HepG2 (cell line): ENCODE measurements around the gene SH3D21. TPM values are rescaled to one million over a fixed set of nuclear protein-coding genes. Genes with fewer than 3 reads are reported as not detected.

Source experiments
- ATAC-seq: fragments of 200-7000 bp; cut with Tn5 transposase; 3 replicates; pipeline ENCODE4 v1.9.1; 2020; ENCODE audit warnings: mild to moderate bottlenecking, moderate library complexity
- BruUV-seq: library from RNA; stranded (reverse); fragments of 400-500 nt; replicated peaks from 2 replicates; lab custom pipeline; 2021; lab: Mats Ljungman, UMichigan
- CTCF ChIA-PET: fragments of 300-600 bp; formaldehyde crosslinking; extraction: SDS; loops from one replicate; lab custom pipeline; 2021; ENCODE audit warnings: low total read pairs, inconsistent platforms, low intra/inter-chr PET ratio; lab: Yijun Ruan, JAX
- POLR2A ChIA-PET: fragments of 350-600 bp; sonication (Branson Sonifier 250); formaldehyde crosslinking; loops from one replicate; lab custom pipeline; 2020; ENCODE audit warnings: antibody characterized with exemption, inconsistent platforms; lab: Yijun Ruan, JAX
- DNase-seq: peaks from one replicate; pipeline ENCODE4 v3.0.0-alpha.2; 2015; ENCODE audit warnings: low spot score
- FAIRE-seq: peaks from 3 replicates; lab custom pipeline; 2011; peaks lifted over from hg19 to GRCh38; lab: Jason Lieb, UNC
- H2AFZ ChIP-seq: one replicate; pipeline ENCODE4 v1.6.1; 2011; ENCODE audit warnings: low read length, inconsistent platforms
- H3K27ac ChIP-seq: fragments of 300-600 bp; 3 replicates; pipeline ENCODE4 v1.8.0; 2011; ENCODE audit warnings: mixed run types, mild to moderate bottlenecking, mixed read lengths, low read length, inconsistent platforms; ENCODE audit not compliant: insufficient read depth; ENCODE audit errors: extremely low read length
- H3K27me3 ChIP-seq, 2 experiments: fragments of 200-600 bp in 1 of 2; 2 replicates in 1 of 2; 3 replicates in 1 of 2; pipeline versions ENCODE4 v1.6.0 to v1.8.0; 2011; ENCODE audit warnings: low read length in 2 of 2, mild to moderate bottlenecking in 2 of 2, moderate library complexity in 2 of 2, inconsistent platforms in 1 of 2; ENCODE audit not compliant: insufficient read depth in 2 of 2, control insufficient read depth in 1 of 2
- H3K36me3 ChIP-seq, 2 experiments: fragments of 200-600 bp in 1 of 2; replicated peaks in 1 of 2; 2 replicates in 1 of 2; 3 replicates in 1 of 2; pipeline versions ENCODE4 v1.5.1 to v1.8.0; 2011; ENCODE audit warnings: low read length in 2 of 2, inconsistent platforms in 1 of 2; ENCODE audit not compliant: insufficient read depth in 2 of 2, control insufficient read depth in 1 of 2
- H3K4me1 ChIP-seq: 2 replicates; pipeline ENCODE4 v1.5.1; 2012; ENCODE audit warnings: low read length, inconsistent platforms; ENCODE audit not compliant: insufficient read depth
- H3K4me2 ChIP-seq: 2 replicates; pipeline ENCODE4 v1.6.0; 2011; ENCODE audit warnings: low read depth, low read length, inconsistent platforms
- H3K4me3 ChIP-seq, 3 experiments: fragments of 200-600 bp in 1 of 3; sonication (generic), shearing (Covaris generic) in 1 of 3; replicated peaks in 1 of 3; 2 replicates each; pipeline ENCODE4 v1.5.1; 2011 to 2016; ENCODE audit warnings: low read length in 3 of 3, inconsistent platforms in 2 of 3, low read depth in 2 of 3, mild to moderate bottlenecking in 2 of 3, control low read depth in 1 of 3, mixed read lengths in 1 of 3; ENCODE audit not compliant: insufficient read depth in 1 of 3
- H3K79me2 ChIP-seq: one replicate; pipeline ENCODE4 v1.6.1; 2011; ENCODE audit warnings: low read length, inconsistent platforms; ENCODE audit not compliant: insufficient read depth
- H3K9ac ChIP-seq: 2 replicates; pipeline ENCODE4 v1.6.0; 2011; ENCODE audit warnings: mild to moderate bottlenecking, low read depth, low read length, inconsistent platforms; ENCODE audit not compliant: insufficient read depth
- H3K9me3 ChIP-seq: 2 replicates; pipeline ENCODE4 v1.5.1; 2012; ENCODE audit warnings: mild to moderate bottlenecking, low read length
- H4K20me1 ChIP-seq: 2 replicates; pipeline ENCODE4 v1.6.0; 2011; ENCODE audit warnings: inconsistent platforms, mild to moderate bottlenecking, low read length, moderate library complexity; ENCODE audit not compliant: insufficient read depth
- CAMTA2 ChIP-seq: sonication (generic); formaldehyde crosslinking; IDR thresholded peaks from 2 replicates; pipeline ENCODE4 v1.4.0; 2020; ENCODE audit warnings: mild to moderate bottlenecking, missing genetic modification reagents, borderline replicate concordance
- HIVEP1 ChIP-seq: sonication (generic); formaldehyde crosslinking; IDR thresholded peaks from 2 replicates; pipeline ENCODE4 v1.4.0; 2020; ENCODE audit warnings: mild to moderate bottlenecking, missing genetic modification reagents
- KDM1A ChIP-seq: IDR thresholded peaks from 2 replicates; pipeline ENCODE4 v1.6.1; 2016; ENCODE audit warnings: missing compliant biosample characterization
- NCOR1 ChIP-seq: fragments of 200-600 bp; sonication (generic); IDR thresholded peaks from 2 replicates; pipeline ENCODE4 v1.7.0; 2017; ENCODE audit warnings: antibody characterized with exemption, low read length, borderline replicate concordance
- PHF21A ChIP-seq: sonication (generic); formaldehyde crosslinking; IDR thresholded peaks from 2 replicates; pipeline ENCODE4 v1.5.0; 2020; ENCODE audit warnings: mild to moderate bottlenecking, missing genetic modification reagents
- ZKSCAN1 ChIP-seq: fragments of 150-350 bp; IDR thresholded peaks from 2 replicates; pipeline ENCODE4 v1.6.1; 2014; ENCODE audit warnings: low read length
- ZNF121 ChIP-seq: sonication (generic); formaldehyde crosslinking; IDR thresholded peaks from 2 replicates; pipeline ENCODE4 v1.5.0; 2020; ENCODE audit warnings: mild to moderate bottlenecking, missing genetic modification reagents
- ZNF234 ChIP-seq: sonication (generic); formaldehyde crosslinking; conservative IDR thresholded peaks from 2 replicates; pipeline ENCODE4 v1.5.1; 2020; ENCODE audit warnings: mild to moderate bottlenecking, missing genetic modification reagents
- ZNF335 ChIP-seq: sonication (generic); formaldehyde crosslinking; IDR thresholded peaks from 2 replicates; pipeline ENCODE4 v1.4.0; 2020; ENCODE audit warnings: missing genetic modification reagents
- ZNF7 ChIP-seq: IDR thresholded peaks from 2 replicates; pipeline ENCODE4 v1.6.1; 2016; ENCODE audit warnings: missing biosample characterization, missing genetic modification reagents
- WGBS: methylation state at CpG from one replicate; pipeline ENCODE4 v1.1.6; 2017; ENCODE audit warnings: low lambda C conversion rate; 5-methylcytosine and 5-hydroxymethylcytosine counted together
- in situ Hi-C: cut with HindIII; loops from 2 replicates; pipeline ENCODE4 v1.10.0; 2017; ENCODE audit warnings: low pct_unique_long_range_greater_than_20kb; ENCODE audit not compliant: extremely low pct_ligation_motif_present
- intact Hi-C: fragments of 100-400 bp; cut with micrococcal nuclease; formaldehyde crosslinking; loops from one replicate; pipeline ENCODE4 v1.10.0; 2022; ENCODE audit not compliant: unreplicated experiment
- polyA plus RNA-seq, 8 experiments: library from polyadenylated mRNA; depleted of rRNA in 3 of 8; stranded (reverse) in 7 of 8; unstranded in 1 of 8; fragments of >200 nt; fragmentation: Illumina TruSeq in 4 of 8; extraction: Trizol in 4 of 8; gene quantifications; 2 replicates each; pipeline versions ENCODE4 v1.2.1 to v1.2.3, GENCODE V29; 2011 to 2016; ENCODE audit warnings: low read depth in 4 of 8, missing spikeins in 1 of 8, mixed read lengths in 1 of 8; ENCODE audit not compliant: insufficient read depth in 1 of 8
- total RNA-seq, 5 experiments: library from RNA; depleted of rRNA; stranded (reverse); fragments of >200 nt; fragmentation: Illumina TruSeq; extraction: Trizol; gene quantifications; 2 replicates each; pipeline ENCODE4 v1.2.3, GENCODE V29; 2016; ENCODE audit warnings: low read depth in 1 of 5
- TF ChIP-seq, protein P1 (sequence below): sonication (generic); formaldehyde crosslinking; IDR thresholded peaks from 2 replicates; pipeline ENCODE4 v1.5.1; 2020; ENCODE audit warnings: missing genetic modification reagents, mild to moderate bottlenecking, borderline replicate concordance
- TF ChIP-seq, protein P2 (sequence below): sonication (generic); formaldehyde crosslinking; IDR thresholded peaks from 2 replicates; pipeline ENCODE4 v1.4.0; 2020; ENCODE audit warnings: mild to moderate bottlenecking, missing genetic modification reagents, borderline replicate concordance
- TF ChIP-seq, protein P3 (sequence below): sonication (generic); formaldehyde crosslinking; IDR thresholded peaks from 2 replicates; pipeline ENCODE4 v1.8.1; 2023; ENCODE audit warnings: missing genetic modification reagents, mild to moderate bottlenecking, borderline replicate concordance
- TF ChIP-seq, protein P4 (sequence below): IDR thresholded peaks from 2 replicates; pipeline ENCODE4 v1.6.1; 2016; ENCODE audit warnings: missing biosample characterization, missing genetic modification reagents, low read depth

SH3D21 gene
- total and polyA plus RNA-seq, 2 of the 13 experiments (the other 11 are each of a cell fraction or from before 2014, with no cell fraction given): 5.1 to 8.6 TPM

DNA sequence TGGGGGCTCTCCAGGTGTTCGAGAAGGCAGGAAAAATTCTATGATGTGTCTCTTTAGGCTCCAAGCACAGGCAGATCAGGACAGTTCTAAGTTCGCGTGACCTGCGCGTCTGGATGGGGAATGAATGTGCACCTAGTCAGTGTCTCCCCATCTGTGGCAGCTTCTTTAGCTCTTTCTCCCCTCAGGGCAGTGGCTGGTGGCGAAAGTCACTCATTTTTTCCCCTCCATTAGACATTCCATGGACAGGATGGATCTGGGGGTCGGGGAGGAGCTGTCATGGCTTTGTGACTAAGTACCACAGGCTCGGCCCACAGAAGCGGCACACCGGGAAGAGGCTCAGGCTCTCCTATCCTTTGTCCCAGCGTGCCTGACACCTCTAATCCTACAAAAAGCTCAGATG, 48.3 kb downstream of the SH3D21 start:
- no peaks in the 10 kb centered on the region for H3K79me2 ChIP-seq
- H3K27ac ChIP-seq: no peak overlapping the region
- ATAC-seq (no peak), DNase-seq (no peak), FAIRE-seq (no peak)
- H4K20me1 ChIP-seq: no peaks in the 10 kb centered on the region
- H2AFZ ChIP-seq: no peak overlapping the region
- H3K4me3 ChIP-seq: no peak overlapping the region
- H3K4me1 ChIP-seq: peaks cover 45% of the 10 kb centered on the region
- H3K9ac ChIP-seq: no peak overlapping the region
- no peaks in the 10 kb centered on the region for H3K9me3 ChIP-seq
- no peak overlapping the region for H3K4me2 ChIP-seq
- ChIA-PET CTCF (no interaction called here), POLR2A (no interaction called here)
- intact Hi-C loops (no loop called here), in situ Hi-C loops (no loop called here)
- no peaks in the 10 kb centered on the region for H3K27me3 ChIP-seq
- TF ChIP-seq ZNF121 (CRISPR knock-in tag) (no peak), ZNF234 (CRISPR knock-in tag) (no peak), ZNF335 (CRISPR knock-in tag) (no peak), CAMTA2 (CRISPR knock-in tag) (no peak), PHF21A (CRISPR knock-in tag) (no peak), NCOR1 (no peak)
- whole genome bisulfite sequencing: 96% methylated on average over 10 of the region's 11 CpGs
- peaks cover 28 to 57% of the 10 kb centered on the region in 2 experiments for H3K36me3 ChIP-seq
- BruUV-seq: no TSS peak

DNA sequence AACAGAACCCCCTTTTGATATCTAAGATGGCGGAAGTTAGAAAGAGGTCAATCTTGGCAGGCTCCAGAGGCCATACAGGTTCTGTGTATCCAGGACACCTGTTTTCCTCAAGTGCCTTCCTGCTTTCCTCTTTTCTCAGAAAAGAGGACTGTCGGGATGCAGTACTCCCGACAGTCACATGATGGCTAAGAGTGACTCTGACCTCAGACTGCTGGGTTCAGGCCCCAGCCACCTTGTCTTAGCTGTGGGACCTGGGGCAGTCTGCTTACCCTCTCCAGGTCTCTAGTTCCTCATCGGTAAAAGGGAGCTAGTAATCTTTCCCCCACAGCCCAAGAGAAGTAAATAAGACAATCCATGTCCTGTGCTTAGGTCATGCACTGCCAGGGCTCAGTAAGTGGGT, 49.6 kb downstream of the SH3D21 start:
- peaks cover 35% of the 10 kb centered on the region for H3K4me1 ChIP-seq
- TF ChIP-seq, protein P1, sequence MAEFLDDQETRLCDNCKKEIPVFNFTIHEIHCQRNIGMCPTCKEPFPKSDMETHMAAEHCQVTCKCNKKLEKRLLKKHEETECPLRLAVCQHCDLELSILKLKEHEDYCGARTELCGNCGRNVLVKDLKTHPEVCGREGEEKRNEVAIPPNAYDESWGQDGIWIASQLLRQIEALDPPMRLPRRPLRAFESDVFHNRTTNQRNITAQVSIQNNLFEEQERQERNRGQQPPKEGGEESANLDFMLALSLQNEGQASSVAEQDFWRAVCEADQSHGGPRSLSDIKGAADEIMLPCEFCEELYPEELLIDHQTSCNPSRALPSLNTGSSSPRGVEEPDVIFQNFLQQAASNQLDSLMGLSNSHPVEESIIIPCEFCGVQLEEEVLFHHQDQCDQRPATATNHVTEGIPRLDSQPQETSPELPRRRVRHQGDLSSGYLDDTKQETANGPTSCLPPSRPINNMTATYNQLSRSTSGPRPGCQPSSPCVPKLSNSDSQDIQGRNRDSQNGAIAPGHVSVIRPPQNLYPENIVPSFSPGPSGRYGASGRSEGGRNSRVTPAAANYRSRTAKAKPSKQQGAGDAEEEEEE (CRISPR knock-in tag): no peak
- TF ChIP-seq, protein P2, sequence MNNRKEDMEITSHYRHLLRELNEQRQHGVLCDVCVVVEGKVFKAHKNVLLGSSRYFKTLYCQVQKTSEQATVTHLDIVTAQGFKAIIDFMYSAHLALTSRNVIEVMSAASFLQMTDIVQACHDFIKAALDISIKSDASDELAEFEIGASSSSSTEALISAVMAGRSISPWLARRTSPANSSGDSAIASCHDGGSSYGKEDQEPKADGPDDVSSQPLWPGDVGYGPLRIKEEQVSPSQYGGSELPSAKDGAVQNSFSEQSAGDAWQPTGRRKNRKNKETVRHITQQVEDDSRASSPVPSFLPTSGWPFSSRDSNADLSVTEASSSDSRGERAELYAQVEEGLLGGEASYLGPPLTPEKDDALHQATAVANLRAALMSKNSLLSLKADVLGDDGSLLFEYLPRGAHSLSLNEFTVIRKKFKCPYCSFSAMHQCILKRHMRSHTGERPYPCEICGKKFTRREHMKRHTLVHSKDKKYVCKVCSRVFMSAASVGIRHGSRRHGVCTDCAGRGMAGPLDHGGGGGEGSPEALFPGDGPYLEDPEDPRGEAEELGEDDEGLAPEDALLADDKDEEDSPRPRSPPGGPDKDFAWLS (CRISPR knock-in tag): no peak
- TF ChIP-seq KDM1A (CRISPR knock-in tag) (no peak), ZNF7 (CRISPR knock-in tag) (no peak), HIVEP1 (CRISPR knock-in tag) (no peak), ZKSCAN1 (no peak)
- TF ChIP-seq, protein P3, sequence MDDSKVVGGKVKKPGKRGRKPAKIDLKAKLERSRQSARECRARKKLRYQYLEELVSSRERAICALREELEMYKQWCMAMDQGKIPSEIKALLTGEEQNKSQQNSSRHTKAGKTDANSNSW (CRISPR knock-in tag): no peak
- TF ChIP-seq, protein P4, sequence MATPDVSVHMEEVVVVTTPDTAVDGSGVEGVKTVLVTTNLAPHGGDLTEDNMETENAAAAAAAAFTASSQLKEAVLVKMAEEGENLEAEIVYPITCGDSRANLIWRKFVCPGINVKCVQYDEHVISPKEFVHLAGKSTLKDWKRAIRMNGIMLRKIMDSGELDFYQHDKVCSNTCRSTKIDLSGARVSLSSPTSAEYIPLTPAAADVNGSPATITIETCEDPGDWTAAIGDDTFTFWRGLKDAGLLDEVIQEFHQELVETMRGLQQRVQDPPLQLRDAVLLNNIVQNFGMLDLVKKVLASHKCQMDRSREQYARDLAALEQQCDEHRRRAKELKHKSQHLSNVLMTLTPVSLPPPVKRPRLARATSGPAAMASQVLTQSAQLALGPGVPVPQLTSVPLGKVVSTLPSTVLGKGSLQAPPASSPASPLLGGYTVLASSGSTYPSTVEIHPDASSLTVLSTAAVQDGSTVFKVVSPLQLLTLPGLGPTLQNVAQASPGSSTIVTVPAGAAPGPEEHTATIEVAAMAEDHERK (CRISPR knock-in tag): no peak
- H4K20me1 ChIP-seq: no peaks in the 10 kb centered on the region
- FAIRE-seq: no peak
- intact Hi-C loops (no loop called here), in situ Hi-C loops (no loop called here)
- POLR2A ChIA-PET: no interaction called here
- no TSS peak for BruUV-seq
- H3K9me3 ChIP-seq: no peaks in the 10 kb centered on the region
- H3K36me3 ChIP-seq: peaks cover 29 to 66% of the 10 kb centered on the region in 2 experiments
- no peak overlapping the region for H2AFZ ChIP-seq
- no peak overlapping the region for H3K4me2 ChIP-seq
- H3K27me3 ChIP-seq: no peaks in the 10 kb centered on the region
- H3K4me3 ChIP-seq: no peak overlapping the region
- CTCF ChIA-PET: no interaction called here
- WGBS: 77% methylated on average over 4 of the region's 4 CpGs
- ATAC-seq: 0 out of 3 replicates have a peak, but pooled peaks have one; percentile 12
- no peaks in the 10 kb centered on the region for H3K79me2 ChIP-seq
- no peak overlapping the region for H3K27ac ChIP-seq
- H3K9ac ChIP-seq: no peak overlapping the region
- DNase-seq: no peak
